B cell (primary cell): ENCODE measurements around the gene CBX4.

Source experiments
- CTCF ChIP-seq: fragments of 200-600 bp; IDR thresholded peaks from one replicate; pipeline ENCODE4 v1.8.0; 2022; ENCODE audit warnings: antibody characterized with exemption, mild to moderate bottlenecking
- EZH2 ChIP-seq: IDR thresholded peaks from 2 replicates; pipeline ENCODE4 v1.6.1; 2012; ENCODE audit warnings: borderline replicate concordance, low read depth, mild to moderate bottlenecking, moderate library complexity, low read length; ENCODE audit not compliant: insufficient read depth, poor library complexity, severe bottlenecking

GRCh38 chr17:79872762-79873161, 33.5 kb upstream of the CBX4 start:
- TF ChIP-seq CTCF = no peak
- no peak for TF ChIP-seq EZH2
